Progenitor cell of endocrine pancreas (in vitro differentiated cells): Measurements from ENCODE around the gene TXNDC16. TPM values are rescaled to one million over a fixed set of nuclear protein-coding genes. Genes with fewer than 3 reads are reported as not detected.
A peak's percentile ranks its signal among the peaks of the same experiment; 100 is the strongest.

Source experiments
- DNase-seq: peaks from one replicate; pipeline ENCODE4 v3.0.0; 2021; ENCODE audit warnings: low spot score; ENCODE audit not compliant: unreplicated experiment
- H3K27ac Mint-ChIP-seq: 2 replicates; pipeline ENCODE4 v1.8.0; 2021; ENCODE audit warnings: mild to moderate bottlenecking, moderate library complexity, mixed read lengths
- H3K27me3 Mint-ChIP-seq: 2 replicates; pipeline ENCODE4 v1.8.0; 2021; ENCODE audit warnings: mixed read lengths
- H3K36me3 Mint-ChIP-seq: 2 replicates; pipeline ENCODE4 v1.8.0; 2022; ENCODE audit warnings: mixed read lengths; ENCODE audit not compliant: insufficient read depth
- H3K4me1 Mint-ChIP-seq: 2 replicates; pipeline ENCODE4 v1.8.0; 2021; ENCODE audit warnings: low read depth, mixed read lengths
- H3K4me3 Mint-ChIP-seq: 2 replicates; pipeline ENCODE4 v1.8.0; 2021; ENCODE audit warnings: low read depth, mild to moderate bottlenecking, moderate library complexity, mixed read lengths
- H3K9me3 Mint-ChIP-seq: 2 replicates; pipeline ENCODE4 v1.8.0; 2021; ENCODE audit warnings: low read depth, mixed read lengths
- long read RNA-seq: library from polyadenylated mRNA; unstranded; transcript quantifications from one replicate; pipeline ENCODE4 v2.0.0, GENCODE V29; 2020
- total RNA-seq: library from RNA; stranded (reverse); gene quantifications from 2 replicates; pipeline ENCODE4 v1.2.1, GENCODE V29; 2021
- TF ChIP-seq, protein P1 (sequence below): fragments of 200-600 bp; sonication (generic); IDR thresholded peaks from one replicate; pipeline ENCODE4 v1.5.0; 2021; ENCODE audit warnings: antibody characterized with exemption, mild to moderate bottlenecking; ENCODE audit not compliant: unreplicated experiment

TXNDC16 gene, protein sequence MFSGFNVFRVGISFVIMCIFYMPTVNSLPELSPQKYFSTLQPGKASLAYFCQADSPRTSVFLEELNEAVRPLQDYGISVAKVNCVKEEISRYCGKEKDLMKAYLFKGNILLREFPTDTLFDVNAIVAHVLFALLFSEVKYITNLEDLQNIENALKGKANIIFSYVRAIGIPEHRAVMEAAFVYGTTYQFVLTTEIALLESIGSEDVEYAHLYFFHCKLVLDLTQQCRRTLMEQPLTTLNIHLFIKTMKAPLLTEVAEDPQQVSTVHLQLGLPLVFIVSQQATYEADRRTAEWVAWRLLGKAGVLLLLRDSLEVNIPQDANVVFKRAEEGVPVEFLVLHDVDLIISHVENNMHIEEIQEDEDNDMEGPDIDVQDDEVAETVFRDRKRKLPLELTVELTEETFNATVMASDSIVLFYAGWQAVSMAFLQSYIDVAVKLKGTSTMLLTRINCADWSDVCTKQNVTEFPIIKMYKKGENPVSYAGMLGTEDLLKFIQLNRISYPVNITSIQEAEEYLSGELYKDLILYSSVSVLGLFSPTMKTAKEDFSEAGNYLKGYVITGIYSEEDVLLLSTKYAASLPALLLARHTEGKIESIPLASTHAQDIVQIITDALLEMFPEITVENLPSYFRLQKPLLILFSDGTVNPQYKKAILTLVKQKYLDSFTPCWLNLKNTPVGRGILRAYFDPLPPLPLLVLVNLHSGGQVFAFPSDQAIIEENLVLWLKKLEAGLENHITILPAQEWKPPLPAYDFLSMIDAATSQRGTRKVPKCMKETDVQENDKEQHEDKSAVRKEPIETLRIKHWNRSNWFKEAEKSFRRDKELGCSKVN
- total RNA-seq = 18.9 and 25.0 TPM in 2 replicates
- long read RNA-seq, full-length matches to known transcripts = 2 of 33 reads
- long read RNA-seq, partial matches to known transcripts = 9 of 33 reads
- long read RNA-seq, other reads (novel, unspliced or antisense) = 22 of 33 reads

DNA sequence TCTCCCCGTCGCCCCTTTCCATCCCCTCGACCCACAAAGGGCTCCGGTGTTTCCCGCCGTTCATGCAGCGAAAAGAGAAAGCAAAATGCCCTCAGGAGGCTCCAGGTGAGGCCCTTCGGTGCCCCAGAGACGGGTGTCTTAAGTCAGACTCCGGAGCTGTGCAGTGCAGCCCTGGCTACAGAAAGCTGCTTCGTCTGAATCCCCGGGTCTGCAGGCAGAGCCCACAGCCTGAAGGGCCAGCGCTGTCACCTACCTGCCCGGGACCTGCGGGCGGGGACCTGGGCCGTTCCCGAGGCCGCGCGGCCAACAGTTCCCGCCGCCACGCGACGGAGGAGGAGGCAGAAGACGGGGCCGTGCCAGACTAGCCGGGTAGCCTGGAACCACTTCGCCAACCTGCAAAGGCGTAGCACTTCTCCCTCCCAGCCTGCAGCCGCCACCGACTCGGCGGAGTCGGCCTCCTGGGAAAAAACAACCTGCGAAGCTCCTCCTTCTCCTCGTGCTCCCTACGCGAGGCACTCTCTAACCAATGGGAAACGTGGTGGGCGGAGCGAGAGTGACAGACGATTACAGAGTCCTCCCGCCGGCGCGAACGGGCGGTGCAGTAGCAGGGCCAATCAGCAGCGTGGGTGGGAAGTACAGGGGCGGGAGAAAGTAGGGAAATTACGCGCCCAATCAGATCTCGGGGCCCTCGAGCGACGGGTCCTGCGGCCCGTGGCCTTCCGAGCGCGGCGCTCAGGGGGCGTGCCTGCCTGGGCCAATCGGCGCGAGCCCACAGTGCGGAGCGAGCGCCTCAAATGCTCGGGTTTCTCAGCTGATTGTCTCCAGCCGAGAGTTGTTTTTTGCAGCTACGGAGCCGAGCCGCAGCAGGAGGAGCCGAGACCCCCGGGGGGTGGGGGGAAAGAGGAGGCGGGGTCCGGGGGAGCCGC lies at the start of gene TXNDC16, which contains the start of gene GPR137C:
TXNDC16 (minus strand) TSS at position 443 of the 926 bp plus-strand sequence. CDS start 8,948 bp downstream, outside the sequence.
GPR137C (plus strand) TSS at position 774 of the 926 bp plus-strand sequence. CDS start 312 bp downstream, outside the sequence.
- Mint-ChIP-seq H3K27ac (peak within 1 kb of the TSS; percentile 99), H3K4me3 (peak within 1 kb of the TSS; percentile 98), H3K9me3 (no peaks in the 10 kb centered on the region), H3K4me1 (peaks cover 29% of the 10 kb centered on the region), H3K36me3 (peaks cover 4% of the 10 kb centered on the region), H3K27me3 (no peaks in the 10 kb centered on the region)
- DNase-seq = peak; percentile 99
- TF ChIP-seq, protein P1, sequence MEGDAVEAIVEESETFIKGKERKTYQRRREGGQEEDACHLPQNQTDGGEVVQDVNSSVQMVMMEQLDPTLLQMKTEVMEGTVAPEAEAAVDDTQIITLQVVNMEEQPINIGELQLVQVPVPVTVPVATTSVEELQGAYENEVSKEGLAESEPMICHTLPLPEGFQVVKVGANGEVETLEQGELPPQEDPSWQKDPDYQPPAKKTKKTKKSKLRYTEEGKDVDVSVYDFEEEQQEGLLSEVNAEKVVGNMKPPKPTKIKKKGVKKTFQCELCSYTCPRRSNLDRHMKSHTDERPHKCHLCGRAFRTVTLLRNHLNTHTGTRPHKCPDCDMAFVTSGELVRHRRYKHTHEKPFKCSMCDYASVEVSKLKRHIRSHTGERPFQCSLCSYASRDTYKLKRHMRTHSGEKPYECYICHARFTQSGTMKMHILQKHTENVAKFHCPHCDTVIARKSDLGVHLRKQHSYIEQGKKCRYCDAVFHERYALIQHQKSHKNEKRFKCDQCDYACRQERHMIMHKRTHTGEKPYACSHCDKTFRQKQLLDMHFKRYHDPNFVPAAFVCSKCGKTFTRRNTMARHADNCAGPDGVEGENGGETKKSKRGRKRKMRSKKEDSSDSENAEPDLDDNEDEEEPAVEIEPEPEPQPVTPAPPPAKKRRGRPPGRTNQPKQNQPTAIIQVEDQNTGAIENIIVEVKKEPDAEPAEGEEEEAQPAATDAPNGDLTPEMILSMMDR = no peak

DNA sequence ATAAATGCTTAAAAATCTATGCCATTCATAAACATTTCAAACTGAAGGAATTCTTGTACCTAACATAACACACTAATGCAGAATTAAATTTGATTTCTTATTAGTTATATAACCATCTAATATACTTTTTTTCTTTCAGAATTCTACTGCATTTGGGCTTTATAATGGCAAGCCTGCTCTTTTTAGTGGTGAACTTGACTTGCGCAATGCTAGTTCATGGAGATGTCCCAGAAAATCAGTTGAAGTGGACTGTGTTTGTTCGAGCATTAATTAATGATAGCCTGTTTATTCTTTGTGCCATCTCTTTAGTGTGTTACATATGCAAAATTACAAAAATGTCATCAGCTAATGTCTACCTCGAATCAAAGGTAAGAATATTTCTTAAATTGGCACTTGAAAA lies 47.7 kb upstream of the TXNDC16 start:
- no peaks in the 10 kb centered on the region for H3K4me1 Mint-ChIP-seq
- H3K4me3 Mint-ChIP-seq = no peak overlapping the region
- peaks cover 26% of the 10 kb centered on the region for H3K36me3 Mint-ChIP-seq
- H3K27me3 Mint-ChIP-seq = no peaks in the 10 kb centered on the region
- DNase-seq = no peak
- H3K27ac Mint-ChIP-seq = no peak overlapping the region
- peaks cover 18% of the 10 kb centered on the region for H3K9me3 Mint-ChIP-seq
- TF ChIP-seq, protein P1 = no peak

DNA sequence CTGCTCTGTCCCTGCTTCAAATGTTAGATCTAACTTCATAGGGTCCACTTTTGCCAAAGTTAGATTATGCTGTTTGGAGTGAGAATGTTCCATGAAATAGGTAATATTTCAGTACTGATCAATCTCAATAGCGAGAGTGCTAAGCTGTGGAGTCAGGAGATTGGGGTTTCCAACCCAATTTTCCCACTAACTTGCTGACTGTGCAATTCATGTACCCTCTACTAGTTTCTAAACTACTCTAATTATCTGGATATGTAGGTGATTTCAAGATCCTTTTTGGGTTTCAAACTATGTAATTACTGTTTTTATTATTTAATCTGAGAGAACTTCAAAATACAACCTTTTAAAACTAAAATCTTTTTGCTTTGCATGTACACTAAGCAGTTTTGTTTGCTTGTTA lies 46.3 kb upstream of the TXNDC16 start:
- H3K36me3 Mint-ChIP-seq = peaks cover 25% of the 10 kb centered on the region
- H3K9me3 Mint-ChIP-seq = peaks cover 21% of the 10 kb centered on the region
- no peak overlapping the region for H3K27ac Mint-ChIP-seq
- no peaks in the 10 kb centered on the region for H3K27me3 Mint-ChIP-seq
- TF ChIP-seq, protein P1 = no peak
- H3K4me1 Mint-ChIP-seq = peaks cover 3% of the 10 kb centered on the region
- H3K4me3 Mint-ChIP-seq = no peak overlapping the region
- no peak for DNase-seq

DNA sequence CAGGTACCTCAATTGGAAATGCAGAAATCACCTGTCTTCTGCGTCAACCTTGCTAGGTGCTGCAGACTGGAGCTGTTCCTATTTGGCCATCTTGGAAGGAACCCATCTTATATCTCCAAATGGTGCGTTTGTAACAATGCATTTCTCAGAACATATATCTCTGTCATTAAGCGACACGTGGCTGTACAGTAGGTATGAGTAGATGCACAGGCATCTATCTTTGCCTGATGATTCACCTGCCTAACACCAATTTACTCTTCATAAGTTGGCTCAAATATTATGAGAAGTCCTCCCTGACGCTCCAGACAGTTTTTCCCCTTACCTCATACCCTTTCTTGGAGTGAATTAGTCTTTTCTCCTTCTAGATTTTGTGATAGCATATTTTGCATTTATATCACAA lies 44.6 kb upstream of the TXNDC16 start:
- no peak for DNase-seq
- Mint-ChIP-seq H3K4me1 (peaks cover 3% of the 10 kb centered on the region), H3K4me3 (no peak overlapping the region), H3K9me3 (peaks cover 28% of the 10 kb centered on the region), H3K27ac (no peak overlapping the region), H3K36me3 (peaks cover 28% of the 10 kb centered on the region), H3K27me3 (no peaks in the 10 kb centered on the region)
- TF ChIP-seq, protein P1 = no peak
